GM23338 (cell line): ENCODE results near the gene SUN3.

Experiments used
- CREB1 ChIP-seq: fragments of 250-450 bp; sonication (Bioruptor Pico); IDR thresholded peaks from 2 replicates; pipeline ENCODE4 v1.5.0; 2020; ENCODE audit warnings: low read depth, mild to moderate bottlenecking, moderate library complexity
- EZH2 ChIP-seq: fragments of 200-600 bp; sonication (generic); IDR thresholded peaks from one replicate; pipeline ENCODE4 v1.8.0; 2017; ENCODE audit warnings: antibody characterized with exemption, mild to moderate bottlenecking, low read depth; ENCODE audit not compliant: unreplicated experiment
- EZH2phosphoT487 ChIP-seq: fragments of 200-600 bp; sonication (generic); IDR thresholded peaks from one replicate; pipeline ENCODE4 v1.8.1; 2018; ENCODE audit warnings: antibody characterized with exemption; ENCODE audit not compliant: unreplicated experiment
- JUNB ChIP-seq: IDR thresholded peaks from one replicate; pipeline ENCODE4 v1.6.1; 2016; ENCODE audit warnings: antibody characterized with exemption; ENCODE audit not compliant: unreplicated experiment
- NANOG ChIP-seq: IDR thresholded peaks from 2 replicates; pipeline ENCODE4 v1.6.1; 2016; ENCODE audit warnings: antibody characterized with exemption, borderline replicate concordance
- POLR2AphosphoS5 ChIP-seq: IDR thresholded peaks from 2 replicates; pipeline ENCODE4 v1.6.1; 2016; ENCODE audit warnings: antibody characterized with exemption, low read depth
- STAT1 ChIP-seq: IDR thresholded peaks from one replicate; pipeline ENCODE4 v1.6.1; 2016; ENCODE audit warnings: antibody characterized with exemption; ENCODE audit not compliant: unreplicated experiment
- ZNF331 ChIP-seq: fragments of 250-450 bp; sonication (Bioruptor Pico); IDR thresholded peaks from 2 replicates; pipeline ENCODE4 v1.5.0; 2020; ENCODE audit warnings: low read depth, mild to moderate bottlenecking, moderate library complexity
- TF ChIP-seq, protein P1 (sequence below), 2 experiments: fragments of 200-600 bp in 1 of 2; sonication (generic) in 1 of 2; conservative IDR thresholded peaks; 2 replicates each; pipeline versions ENCODE4 v1.5.1 to v1.6.1; 2016 to 2017; ENCODE audit warnings: antibody characterized with exemption in 2 of 2, low read depth in 2 of 2, mild to moderate bottlenecking in 2 of 2, moderate library complexity in 1 of 2
- TF ChIP-seq, protein P2 (sequence below): IDR thresholded peaks from one replicate; pipeline ENCODE4 v1.6.1; 2018; ENCODE audit warnings: antibody characterized with exemption; ENCODE audit not compliant: unreplicated experiment
- TF ChIP-seq, protein P3 (sequence below): IDR thresholded peaks from 2 replicates; pipeline ENCODE4 v1.6.1; 2016; ENCODE audit warnings: antibody characterized with exemption

DNA sequence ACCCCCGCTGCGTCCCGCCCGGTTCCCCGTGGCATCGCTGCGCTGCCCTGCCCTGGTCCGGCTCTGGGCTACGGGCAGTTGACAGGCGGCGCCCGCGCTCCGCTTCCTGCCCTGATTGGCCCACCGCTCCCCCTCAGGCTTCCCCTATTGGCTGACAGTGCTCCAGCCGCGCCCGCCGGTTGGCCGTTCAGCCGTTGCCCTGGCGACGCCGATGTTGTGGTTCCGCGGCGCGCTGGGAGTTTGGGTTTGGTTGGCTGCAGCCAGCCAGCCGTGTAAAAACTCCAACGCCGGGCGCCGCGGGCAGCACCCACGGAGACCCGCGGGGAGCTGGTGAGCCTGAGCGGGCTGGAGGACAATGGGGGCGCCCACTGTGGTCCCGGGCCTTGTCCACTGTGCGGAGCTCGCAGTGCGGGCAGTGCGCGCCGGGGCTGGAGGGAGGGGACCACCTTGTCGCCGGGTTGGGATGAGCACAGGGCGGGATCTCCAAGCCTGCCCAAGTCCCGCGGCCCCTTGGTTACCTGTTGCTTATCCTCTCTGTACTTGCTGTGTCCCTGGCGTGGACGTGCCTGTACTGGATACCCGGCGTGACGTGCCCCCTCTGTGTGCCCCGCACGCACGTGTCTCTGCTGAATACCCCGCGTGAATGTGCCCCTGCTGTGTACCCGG lies 6.5 kb upstream of the SUN3 start, which contains the start of gene C7orf57:
- TF ChIP-seq, protein P1, sequence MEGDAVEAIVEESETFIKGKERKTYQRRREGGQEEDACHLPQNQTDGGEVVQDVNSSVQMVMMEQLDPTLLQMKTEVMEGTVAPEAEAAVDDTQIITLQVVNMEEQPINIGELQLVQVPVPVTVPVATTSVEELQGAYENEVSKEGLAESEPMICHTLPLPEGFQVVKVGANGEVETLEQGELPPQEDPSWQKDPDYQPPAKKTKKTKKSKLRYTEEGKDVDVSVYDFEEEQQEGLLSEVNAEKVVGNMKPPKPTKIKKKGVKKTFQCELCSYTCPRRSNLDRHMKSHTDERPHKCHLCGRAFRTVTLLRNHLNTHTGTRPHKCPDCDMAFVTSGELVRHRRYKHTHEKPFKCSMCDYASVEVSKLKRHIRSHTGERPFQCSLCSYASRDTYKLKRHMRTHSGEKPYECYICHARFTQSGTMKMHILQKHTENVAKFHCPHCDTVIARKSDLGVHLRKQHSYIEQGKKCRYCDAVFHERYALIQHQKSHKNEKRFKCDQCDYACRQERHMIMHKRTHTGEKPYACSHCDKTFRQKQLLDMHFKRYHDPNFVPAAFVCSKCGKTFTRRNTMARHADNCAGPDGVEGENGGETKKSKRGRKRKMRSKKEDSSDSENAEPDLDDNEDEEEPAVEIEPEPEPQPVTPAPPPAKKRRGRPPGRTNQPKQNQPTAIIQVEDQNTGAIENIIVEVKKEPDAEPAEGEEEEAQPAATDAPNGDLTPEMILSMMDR (conservative IDR thresholded peaks at IDR 0.05; ENCODE audit: low read depth in 2 of 2): peak in 1 of 2 experiments; percentile 31; a peak in 2 of 4 replicates
- TF ChIP-seq, protein P2, sequence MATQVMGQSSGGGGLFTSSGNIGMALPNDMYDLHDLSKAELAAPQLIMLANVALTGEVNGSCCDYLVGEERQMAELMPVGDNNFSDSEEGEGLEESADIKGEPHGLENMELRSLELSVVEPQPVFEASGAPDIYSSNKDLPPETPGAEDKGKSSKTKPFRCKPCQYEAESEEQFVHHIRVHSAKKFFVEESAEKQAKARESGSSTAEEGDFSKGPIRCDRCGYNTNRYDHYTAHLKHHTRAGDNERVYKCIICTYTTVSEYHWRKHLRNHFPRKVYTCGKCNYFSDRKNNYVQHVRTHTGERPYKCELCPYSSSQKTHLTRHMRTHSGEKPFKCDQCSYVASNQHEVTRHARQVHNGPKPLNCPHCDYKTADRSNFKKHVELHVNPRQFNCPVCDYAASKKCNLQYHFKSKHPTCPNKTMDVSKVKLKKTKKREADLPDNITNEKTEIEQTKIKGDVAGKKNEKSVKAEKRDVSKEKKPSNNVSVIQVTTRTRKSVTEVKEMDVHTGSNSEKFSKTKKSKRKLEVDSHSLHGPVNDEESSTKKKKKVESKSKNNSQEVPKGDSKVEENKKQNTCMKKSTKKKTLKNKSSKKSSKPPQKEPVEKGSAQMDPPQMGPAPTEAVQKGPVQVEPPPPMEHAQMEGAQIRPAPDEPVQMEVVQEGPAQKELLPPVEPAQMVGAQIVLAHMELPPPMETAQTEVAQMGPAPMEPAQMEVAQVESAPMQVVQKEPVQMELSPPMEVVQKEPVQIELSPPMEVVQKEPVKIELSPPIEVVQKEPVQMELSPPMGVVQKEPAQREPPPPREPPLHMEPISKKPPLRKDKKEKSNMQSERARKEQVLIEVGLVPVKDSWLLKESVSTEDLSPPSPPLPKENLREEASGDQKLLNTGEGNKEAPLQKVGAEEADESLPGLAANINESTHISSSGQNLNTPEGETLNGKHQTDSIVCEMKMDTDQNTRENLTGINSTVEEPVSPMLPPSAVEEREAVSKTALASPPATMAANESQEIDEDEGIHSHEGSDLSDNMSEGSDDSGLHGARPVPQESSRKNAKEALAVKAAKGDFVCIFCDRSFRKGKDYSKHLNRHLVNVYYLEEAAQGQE: no peak
- TF ChIP-seq POLR2AphosphoS5 (no peak), EZH2 (no peak), CREB1 (no peak), ZNF331 (no peak), JUNB (no peak), EZH2phosphoT487 (no peak), NANOG (no peak), STAT1 (no peak)
- TF ChIP-seq, protein P3, sequence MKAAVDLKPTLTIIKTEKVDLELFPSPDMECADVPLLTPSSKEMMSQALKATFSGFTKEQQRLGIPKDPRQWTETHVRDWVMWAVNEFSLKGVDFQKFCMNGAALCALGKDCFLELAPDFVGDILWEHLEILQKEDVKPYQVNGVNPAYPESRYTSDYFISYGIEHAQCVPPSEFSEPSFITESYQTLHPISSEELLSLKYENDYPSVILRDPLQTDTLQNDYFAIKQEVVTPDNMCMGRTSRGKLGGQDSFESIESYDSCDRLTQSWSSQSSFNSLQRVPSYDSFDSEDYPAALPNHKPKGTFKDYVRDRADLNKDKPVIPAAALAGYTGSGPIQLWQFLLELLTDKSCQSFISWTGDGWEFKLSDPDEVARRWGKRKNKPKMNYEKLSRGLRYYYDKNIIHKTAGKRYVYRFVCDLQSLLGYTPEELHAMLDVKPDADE: no peak
